Muscle layer of colon (tissue), 2 donors: ENCODE data around the gene SV2B.
"Not testable (repeated sequence)": the region's sequence is repeated elsewhere in the genome, so short reads cannot be mapped to it uniquely, and the experiment has no call there.

Experiments used
- H3K27ac ChIP-seq: one replicate; pipeline ENCODE4 v1.7.0; 2013; ENCODE audit warnings: low read depth, mild to moderate bottlenecking, low read length, moderate library complexity
- H3K27me3 ChIP-seq, 2 donors: one replicate each; pipeline ENCODE4 v1.7.0; 2013; ENCODE audit warnings: low read length in 2 of 2, mild to moderate bottlenecking in 2 of 2; ENCODE audit not compliant: insufficient read depth in 2 of 2, control insufficient read depth in 1 of 2
- H3K36me3 ChIP-seq: one replicate; pipeline ENCODE4 v1.7.0; 2013; ENCODE audit warnings: mild to moderate bottlenecking, low read length; ENCODE audit not compliant: insufficient read depth
- H3K4me1 ChIP-seq: one replicate; pipeline ENCODE4 v1.7.0; 2013; ENCODE audit warnings: mild to moderate bottlenecking, low read length; ENCODE audit not compliant: insufficient read depth
- H3K4me3 ChIP-seq, 2 donors: one replicate each; pipeline ENCODE4 v1.7.0; 2013; ENCODE audit warnings: low read length in 2 of 2, low read depth in 1 of 2, mild to moderate bottlenecking in 1 of 2, moderate library complexity in 1 of 2
- H3K9ac ChIP-seq: one replicate; pipeline ENCODE4 v1.7.0; 2013; ENCODE audit warnings: low read length
- H3K9me3 ChIP-seq: one replicate; pipeline ENCODE4 v1.7.0; 2013; ENCODE audit warnings: mild to moderate bottlenecking, low read length
- donor health status: abdominal sarcoma.
- donor health status: Adenocarcinoma of cecum.

The SV2B gene

GRCh38 chr15:91331581-91331980 is 231.5 kb downstream of the SV2B start:
- Histone ChIP-seq H3K4me3 (no peak overlapping the region), H3K27me3 (no peaks in the 10 kb centered on the region), H3K4me1 (no peaks in the 10 kb centered on the region), H3K36me3 (no peaks in the 10 kb centered on the region), H3K9ac (no peak overlapping the region), H3K27ac (no peak overlapping the region), H3K9me3 (no peaks in the 10 kb centered on the region)

DNA sequence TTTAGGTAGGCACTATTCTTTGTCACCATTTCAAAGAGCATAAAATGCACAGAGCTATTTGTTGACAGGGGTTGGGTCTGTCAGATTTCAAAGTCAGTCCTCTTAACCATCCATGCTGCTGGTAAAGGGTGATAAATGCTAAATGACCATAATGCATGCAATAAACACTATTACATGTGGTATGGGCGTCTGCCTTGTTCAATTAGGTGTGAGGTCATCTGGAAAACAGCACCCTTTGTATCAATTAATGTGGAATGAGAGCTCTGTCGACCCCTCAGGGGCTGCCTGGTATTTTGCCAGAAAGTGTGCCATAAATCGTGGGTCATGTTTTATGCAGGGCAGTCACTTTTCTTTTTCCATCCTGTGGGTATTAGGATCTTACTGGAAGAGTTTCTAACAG is 235.6 kb downstream of the SV2B start:
- no peaks in the 10 kb centered on the region for H3K9me3 ChIP-seq
- H3K4me1 ChIP-seq = no peaks in the 10 kb centered on the region
- H3K36me3 ChIP-seq = no peaks in the 10 kb centered on the region
- H3K27me3 ChIP-seq = peaks cover 0 to 3% of the 10 kb centered on the region in 2 donors
- H3K9ac ChIP-seq = no peak overlapping the region
- no peak overlapping the region for H3K27ac ChIP-seq
- no peak overlapping the region for H3K4me3 ChIP-seq

- no peak overlapping the region for H3K27ac ChIP-seq
Measured at GRCh38 chr15:91336687-91337086, 236.6 kb downstream of the SV2B start.

DNA sequence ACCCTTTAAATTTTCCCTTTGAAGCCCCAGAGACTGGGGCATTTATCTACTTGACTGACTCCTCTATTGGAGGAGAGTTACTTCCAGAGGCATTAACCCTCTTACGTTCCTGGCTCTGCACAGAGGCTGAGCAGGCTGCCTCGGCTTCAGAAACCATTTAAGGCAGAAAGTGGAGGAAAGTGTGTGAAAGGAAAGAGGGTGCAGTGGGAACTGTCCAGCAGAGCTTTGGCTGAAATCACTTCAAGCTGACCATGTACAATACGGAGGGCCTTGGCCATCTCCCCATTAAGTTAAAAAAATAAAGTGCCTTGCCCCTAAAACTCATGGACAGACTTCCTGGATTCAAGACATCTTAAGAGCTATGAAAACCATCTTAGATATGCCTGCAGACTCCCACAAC is 238.7 kb downstream of the SV2B start:
- Histone ChIP-seq H3K36me3 (no peaks in the 10 kb centered on the region), H3K4me1 (no peaks in the 10 kb centered on the region), H3K9me3 (no peaks in the 10 kb centered on the region), H3K9ac (no peak overlapping the region), H3K27ac (no peak overlapping the region), H3K4me3 (no peak overlapping the region), H3K27me3 (peaks cover 0 to 3% of the 10 kb centered on the region in 2 donors)

More at GRCh38 chr15:91336687-91337086, 236.6 kb downstream of the SV2B start:
- H3K27me3 ChIP-seq = peaks cover 0 to 3% of the 10 kb centered on the region in 2 donors
- H3K9ac ChIP-seq = no peak overlapping the region
- no peaks in the 10 kb centered on the region for H3K36me3 ChIP-seq
- H3K9me3 ChIP-seq = no peaks in the 10 kb centered on the region
- H3K4me1 ChIP-seq = no peaks in the 10 kb centered on the region
- H3K4me3 ChIP-seq = no peak overlapping the region

DNA sequence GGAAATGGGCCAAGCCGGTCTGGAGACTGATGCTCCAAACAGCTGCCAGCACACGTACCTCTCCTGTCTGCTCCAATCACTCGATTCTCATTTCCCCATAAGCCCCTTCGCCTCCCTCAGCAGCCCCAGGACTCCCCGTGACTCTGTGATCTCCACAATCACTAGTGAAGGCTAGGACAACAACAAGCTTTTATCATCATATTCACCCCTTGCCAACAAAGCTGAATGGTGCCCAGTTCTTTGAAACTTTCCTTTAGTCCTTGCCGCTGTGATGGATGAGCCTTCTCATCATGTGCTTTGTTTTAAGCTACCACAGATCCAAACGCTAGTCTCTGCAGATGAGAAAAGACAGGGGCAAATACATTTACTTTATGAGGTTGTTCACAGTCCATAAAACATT is 242.0 kb downstream of the SV2B start:
- H3K9ac ChIP-seq = no peak overlapping the region
- no peaks in the 10 kb centered on the region for H3K9me3 ChIP-seq
- peaks cover 0 to 3% of the 10 kb centered on the region in 2 donors for H3K27me3 ChIP-seq
- no peaks in the 10 kb centered on the region for H3K36me3 ChIP-seq
- H3K4me3 ChIP-seq = no peak overlapping the region
- H3K4me1 ChIP-seq = no peaks in the 10 kb centered on the region
- no peak overlapping the region for H3K27ac ChIP-seq

DNA sequence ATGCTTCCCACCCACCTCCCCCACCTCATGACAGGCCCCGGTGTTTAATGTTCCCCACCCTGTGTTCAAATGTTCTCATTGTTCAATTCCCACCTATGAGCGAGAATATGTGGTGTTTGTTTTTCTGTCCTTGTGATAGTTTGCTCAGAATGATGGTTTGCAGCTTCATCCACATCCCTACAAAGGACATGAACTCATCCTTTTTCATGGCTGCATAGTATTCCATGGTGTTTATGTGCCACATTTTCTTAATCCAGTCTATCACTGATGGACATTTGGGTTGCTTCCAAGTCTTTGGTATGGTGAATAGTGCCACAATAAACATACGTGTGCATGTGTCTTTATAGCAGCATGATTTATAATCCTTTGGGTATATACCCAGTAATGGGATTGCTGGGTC is 244.9 kb downstream of the SV2B start:
- not testable (repeated sequence) for H3K4me3 ChIP-seq, H3K36me3 ChIP-seq, H3K4me1 ChIP-seq, H3K9ac ChIP-seq, H3K27me3 ChIP-seq, H3K9me3 ChIP-seq, H3K27ac ChIP-seq

- H3K4me1 ChIP-seq = no peaks in the 10 kb centered on the region
- H3K36me3 ChIP-seq = no peaks in the 10 kb centered on the region
- no peak overlapping the region for H3K27ac ChIP-seq
- H3K9ac ChIP-seq = no peak overlapping the region
- H3K4me3 ChIP-seq = no peak overlapping the region
- H3K27me3 ChIP-seq = no peaks in the 10 kb centered on the region
- no peaks in the 10 kb centered on the region for H3K9me3 ChIP-seq
Measured at GRCh38 chr15:91345736-91346135, 245.7 kb downstream of the SV2B start.

- no peaks in the 10 kb centered on the region for H3K27me3 ChIP-seq
- no peak overlapping the region for H3K9ac ChIP-seq
- H3K4me3 ChIP-seq = no peak overlapping the region
- H3K9me3 ChIP-seq = no peaks in the 10 kb centered on the region
- no peak overlapping the region for H3K27ac ChIP-seq
- no peaks in the 10 kb centered on the region for H3K4me1 ChIP-seq
- H3K36me3 ChIP-seq = no peaks in the 10 kb centered on the region
Measured at GRCh38 chr15:91346259-91346658, 246.2 kb downstream of the SV2B start.

- H3K27ac ChIP-seq = no peak overlapping the region
- H3K4me3 ChIP-seq = no peak overlapping the region
- H3K4me1 ChIP-seq = no peaks in the 10 kb centered on the region
- no peak overlapping the region for H3K9ac ChIP-seq
- H3K36me3 ChIP-seq = no peaks in the 10 kb centered on the region
- no peaks in the 10 kb centered on the region for H3K27me3 ChIP-seq
- H3K9me3 ChIP-seq = no peaks in the 10 kb centered on the region
Measured at GRCh38 chr15:91348752-91349500, 248.9 kb downstream of the SV2B start.
